ENCODE data around the gene ZC3H4.
"Not testable (repeated sequence)": the region's sequence is repeated elsewhere in the genome, so short reads cannot be mapped to it uniquely, and the experiment has no call there.

The ZC3H4 gene

DNA sequence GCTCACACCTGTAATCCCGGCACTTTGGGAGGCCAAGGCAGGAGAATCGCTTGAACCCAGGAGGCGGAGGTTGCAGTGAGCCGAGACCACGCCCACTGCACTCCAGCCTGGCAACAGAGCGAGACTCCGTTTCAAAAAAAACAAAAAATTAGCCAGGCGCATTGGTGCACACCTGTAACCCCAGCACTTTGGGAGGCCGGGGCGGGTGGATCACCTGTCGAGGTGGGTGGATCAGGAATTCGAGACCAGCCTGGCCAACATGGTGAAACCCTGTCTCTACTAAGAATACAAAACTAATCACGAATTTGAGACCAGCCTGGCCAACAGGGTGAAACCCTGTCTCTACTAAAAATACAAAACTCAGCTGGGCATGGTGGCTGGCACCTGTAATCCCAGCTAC lies 35.2 kb downstream of the ZC3H4 start:
- FAIRE-seq: not testable (repeated sequence)

GRCh38 chr19:47075941-47076340 lies 37.6 kb downstream of the ZC3H4 start:
- no peak for FAIRE-seq

GRCh38 chr19:47075179-47075810 lies 38.3 kb downstream of the ZC3H4 start:
- FAIRE-seq: no peak

- FAIRE-seq: no peak
Observed at GRCh38 chr19:47074621-47075020, 39.0 kb downstream of the ZC3H4 start.

DNA sequence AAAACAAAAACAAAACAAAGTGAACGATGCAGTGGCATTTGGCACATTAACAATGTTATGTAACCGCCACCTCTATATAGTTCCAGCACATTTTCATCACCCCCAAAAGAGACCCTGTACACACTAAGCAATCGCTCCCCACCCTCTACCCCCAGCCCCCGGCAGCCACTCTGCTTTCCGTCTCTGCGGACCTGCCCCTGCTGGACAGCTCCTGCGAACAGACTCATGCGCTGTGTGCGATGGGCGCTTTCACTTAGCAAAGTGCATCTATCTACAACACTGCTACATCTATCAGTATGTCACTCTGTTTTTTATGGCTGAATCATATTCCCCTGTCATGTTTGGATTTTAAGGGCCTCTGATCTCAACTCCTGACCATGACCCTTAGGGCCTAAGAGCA lies 40.0 kb downstream of the ZC3H4 start:
- FAIRE-seq: no peak

- FAIRE-seq: no peak
Observed at GRCh38 chr19:47072323-47072722, 41.3 kb downstream of the ZC3H4 start.

- FAIRE-seq: no peak
Observed at GRCh38 chr19:47071731-47072130, 41.8 kb downstream of the ZC3H4 start.

DNA sequence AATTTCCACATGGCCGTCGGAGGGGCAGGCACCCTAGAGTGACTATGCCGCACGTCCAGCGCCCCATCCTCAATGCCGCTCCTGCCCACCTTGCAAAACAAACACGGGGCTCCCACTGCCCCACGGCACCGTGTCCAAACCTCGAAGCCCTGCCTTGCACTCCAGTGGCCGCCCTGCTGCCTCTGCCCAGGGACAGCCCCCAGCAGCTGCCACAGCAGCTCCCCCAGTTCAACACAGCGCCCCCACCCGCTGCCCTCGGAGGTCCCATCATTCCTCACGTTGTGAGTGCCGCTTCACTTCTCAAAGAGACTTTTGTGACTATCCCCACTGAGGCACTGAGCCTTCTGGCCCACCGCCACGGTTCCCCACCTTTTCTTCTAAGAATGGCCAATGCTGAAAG lies 42.8 kb downstream of the ZC3H4 start:
- FAIRE-seq: no peak

- FAIRE-seq: no peak
Observed at GRCh38 chr19:47069795-47070194, 43.8 kb downstream of the ZC3H4 start.

DNA sequence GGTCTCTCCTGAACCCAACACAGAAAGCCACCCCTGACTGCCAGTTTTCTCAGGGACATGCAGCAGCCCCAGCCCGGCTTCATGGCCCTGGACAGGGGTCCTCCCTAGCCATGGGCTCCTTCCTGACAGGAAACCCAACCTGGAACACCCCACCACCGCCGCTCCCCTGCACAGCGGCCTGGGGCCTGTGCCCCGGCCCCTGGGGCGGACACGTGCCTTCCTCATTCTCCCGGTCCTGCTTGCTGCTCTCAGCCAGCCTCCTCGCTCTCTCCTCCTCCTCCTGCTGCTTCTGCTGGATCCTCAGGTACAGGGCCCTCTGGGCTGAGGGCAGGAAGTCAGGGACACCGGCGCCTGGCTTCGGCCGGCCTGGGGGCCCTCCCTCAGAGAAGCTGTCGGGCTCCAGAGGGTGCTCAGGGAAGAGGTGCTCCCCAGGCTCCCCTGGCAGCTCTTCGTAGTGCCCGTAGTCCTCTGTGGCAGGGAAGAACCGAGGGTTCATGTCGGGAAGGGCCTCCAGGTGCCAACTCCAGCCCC lies 44.6 kb downstream of the ZC3H4 start:
- FAIRE-seq: no peak

- no peak for FAIRE-seq
Observed at GRCh38 chr19:47068246-47068645, 45.3 kb downstream of the ZC3H4 start.

DNA sequence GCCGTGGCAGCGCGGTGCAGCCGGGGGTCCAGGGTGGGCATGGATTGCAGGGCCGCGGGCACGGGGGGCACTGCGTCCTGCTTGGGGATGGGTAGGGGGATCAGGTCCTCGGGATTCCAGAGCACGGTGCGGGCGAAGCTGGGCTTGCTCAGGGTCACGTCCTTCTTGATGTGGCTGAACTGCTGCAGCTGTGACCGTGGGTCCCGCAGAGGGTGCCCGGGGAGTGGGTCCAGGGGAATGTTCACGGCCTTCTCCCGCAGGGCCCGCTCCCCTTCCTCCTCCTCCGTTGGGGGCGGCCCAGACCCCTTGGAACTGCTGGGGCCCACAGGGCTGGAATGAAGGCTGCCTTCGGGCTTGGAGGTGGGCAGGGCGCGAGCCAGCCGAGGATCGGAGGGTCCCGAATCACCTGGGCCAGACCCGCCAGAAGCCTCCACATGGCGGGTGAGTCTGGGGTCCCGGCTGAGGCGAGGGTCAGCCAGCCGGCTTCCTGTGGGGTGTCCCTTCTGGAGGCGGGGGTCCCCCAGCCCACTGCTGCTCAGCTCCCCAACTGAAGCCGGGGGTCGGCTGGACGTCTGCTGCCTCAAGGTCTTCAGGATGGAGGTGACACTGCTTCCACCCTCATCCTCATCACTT lies 46.2 kb downstream of the ZC3H4 start:
- FAIRE-seq: no peak

GRCh38 chr19:47066376-47067214 lies 47.0 kb downstream of the ZC3H4 start:
- FAIRE-seq: no peak

DNA sequence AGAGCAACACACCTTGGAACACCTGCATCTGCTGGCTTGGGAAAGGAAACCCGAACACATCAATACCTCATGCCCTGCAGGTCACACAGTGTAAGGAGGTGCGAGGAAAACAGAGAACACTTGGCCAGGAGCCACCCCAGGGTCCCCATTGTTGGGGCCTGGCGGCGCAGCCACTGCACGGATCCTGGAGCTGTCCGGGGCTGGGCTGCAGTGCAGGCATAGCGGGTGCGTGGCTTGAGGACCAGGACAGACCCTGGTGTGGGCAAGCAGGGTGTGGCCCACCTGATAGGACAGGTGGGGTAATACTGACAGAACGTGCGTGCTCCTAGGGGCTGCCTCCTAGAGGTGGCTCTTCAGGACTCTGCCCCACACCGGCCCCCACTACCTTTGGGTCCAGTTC lies 48.3 kb downstream of the ZC3H4 start:
- FAIRE-seq: no peak

GRCh38 chr19:47063874-47064273 lies 49.7 kb downstream of the ZC3H4 start:
- no peak for FAIRE-seq

- FAIRE-seq: no peak
Observed at GRCh38 chr19:47058621-47059022, 55.0 kb downstream of the ZC3H4 start.

- FAIRE-seq: no peak
Observed at GRCh38 chr19:47057328-47057727, 56.2 kb downstream of the ZC3H4 start.

GRCh38 chr19:47056411-47056810 lies 57.2 kb downstream of the ZC3H4 start:
- FAIRE-seq: no peak

- FAIRE-seq: not testable (repeated sequence)
Observed at GRCh38 chr19:47050562-47050961, 63.0 kb downstream of the ZC3H4 start.

DNA sequence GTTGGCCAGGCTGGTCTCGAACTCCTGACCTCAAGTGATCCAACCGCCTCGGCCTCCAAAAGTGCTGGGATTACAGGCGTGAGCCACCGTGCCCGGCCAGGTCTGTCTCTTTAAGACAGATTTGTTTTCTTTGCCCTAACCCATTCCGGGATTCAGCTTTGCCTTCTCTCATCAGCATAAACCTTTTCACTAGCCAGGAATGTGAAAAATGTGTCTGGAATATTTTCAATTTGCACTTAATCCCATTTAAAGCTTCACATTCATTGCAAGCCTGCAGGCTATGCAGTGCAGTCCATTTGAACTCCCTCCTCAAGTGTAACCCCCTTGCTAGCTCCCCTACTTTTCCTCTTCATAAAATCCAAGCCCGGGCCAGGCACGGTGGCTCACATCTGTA lies 64.3 kb downstream of the ZC3H4 start:
- no peak for FAIRE-seq

DNA sequence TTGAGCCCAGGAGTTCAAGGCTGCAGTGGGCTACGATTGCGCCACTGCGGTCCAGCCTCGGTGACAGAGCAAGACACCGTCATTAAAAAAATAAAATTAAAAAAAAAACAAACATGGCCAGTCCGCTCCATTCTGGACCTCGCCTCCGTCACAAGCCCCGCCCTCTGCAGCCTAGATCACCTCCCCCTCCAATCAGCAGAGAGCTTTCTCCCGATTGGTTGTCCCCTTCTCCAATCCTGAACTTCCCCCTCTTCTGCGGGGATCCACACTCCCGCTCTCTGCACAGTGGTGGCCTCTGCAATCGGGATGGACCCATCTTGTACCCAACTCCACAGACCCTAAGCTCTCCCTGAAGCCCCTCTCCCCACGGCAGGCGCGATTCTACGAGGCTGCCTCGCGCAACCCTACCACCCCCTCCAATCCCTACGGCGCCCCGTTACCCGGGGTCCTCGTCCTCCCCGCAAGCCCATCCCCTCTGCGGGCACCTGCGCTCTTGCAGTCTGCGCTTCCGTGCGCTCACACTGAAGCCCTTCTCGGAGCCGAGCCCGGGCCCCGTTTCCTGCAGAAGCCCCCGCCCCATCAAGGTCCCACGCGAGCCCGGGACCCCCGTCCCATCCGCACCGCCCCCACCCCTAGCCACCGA lies 65.7 kb downstream of the ZC3H4 start:
- FAIRE-seq: no peak

DNA sequence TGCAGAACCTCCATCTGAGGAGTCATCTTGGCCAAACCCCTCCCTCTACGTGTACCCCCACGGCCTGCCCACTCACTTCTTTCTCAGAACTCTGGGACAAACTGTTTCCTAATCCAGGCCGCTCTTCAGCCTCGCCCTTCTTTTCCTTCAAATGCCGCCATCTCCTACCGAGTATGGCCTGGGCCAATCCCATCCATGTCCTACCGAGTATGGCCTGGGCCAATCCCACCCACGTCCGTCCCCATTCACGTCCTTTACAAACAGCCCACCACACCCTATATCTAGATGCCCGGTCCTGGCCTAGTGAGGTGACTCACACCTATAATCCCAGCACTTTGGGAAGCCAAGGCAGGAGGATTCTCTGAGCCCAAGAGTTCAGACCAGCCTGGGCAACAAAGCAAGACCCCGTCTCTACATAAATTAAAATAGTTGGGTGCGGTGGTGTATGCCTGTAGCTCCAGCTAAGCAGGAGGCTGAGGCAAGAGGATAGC lies 66.3 kb downstream of the ZC3H4 start:
- FAIRE-seq: no peak

DNA sequence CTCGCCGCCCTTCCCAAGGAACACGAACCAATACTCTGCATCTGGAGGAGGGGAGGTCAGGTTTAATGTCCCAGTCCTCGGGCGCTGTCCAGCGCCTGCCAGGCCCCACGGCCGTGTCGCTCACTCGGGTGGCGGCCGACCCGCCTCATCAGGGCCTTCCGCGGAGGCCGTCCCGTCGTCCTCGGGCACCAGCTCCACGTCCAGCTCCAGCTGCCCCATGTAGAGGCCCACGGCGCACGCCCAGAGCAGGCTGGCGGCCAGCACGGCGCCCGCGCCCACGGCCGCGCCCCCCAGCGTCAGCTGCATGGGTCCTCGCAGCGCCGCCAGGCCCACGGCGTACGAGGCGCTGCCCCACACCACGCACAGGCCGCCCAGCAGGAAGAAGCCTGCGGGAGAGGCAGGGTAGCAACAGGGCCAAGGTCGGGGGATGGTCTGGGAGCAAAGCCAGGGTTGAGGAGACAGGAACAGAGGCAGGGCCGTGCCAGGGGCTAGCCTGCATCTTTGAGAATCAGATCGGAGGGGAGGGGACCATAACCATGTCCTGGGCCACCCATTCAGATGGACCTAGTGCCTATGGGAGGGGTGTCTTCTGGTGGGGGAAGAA lies 67.6 kb downstream of the ZC3H4 start:
- no peak for FAIRE-seq
